HL-60/S4 (cell line): ENCODE data around the gene EPHA8.

Source experiments
- in situ Hi-C: fragments of 300-500 bp; cut with MboI; formaldehyde crosslinking; loops from 2 replicates; pipeline ENCODE4 v1.14.3; 2022; ENCODE audit warnings: low sequenced_read_pairs

Gene EPHA8

GRCh38 chr1:22563671-22564602, 648 bp downstream of the EPHA8 start:
- in situ Hi-C loops = no loop called here

GRCh38 chr1:22566161-22566560, 2.9 kb downstream of the EPHA8 start:
- in situ Hi-C loops = no loop called here

DNA sequence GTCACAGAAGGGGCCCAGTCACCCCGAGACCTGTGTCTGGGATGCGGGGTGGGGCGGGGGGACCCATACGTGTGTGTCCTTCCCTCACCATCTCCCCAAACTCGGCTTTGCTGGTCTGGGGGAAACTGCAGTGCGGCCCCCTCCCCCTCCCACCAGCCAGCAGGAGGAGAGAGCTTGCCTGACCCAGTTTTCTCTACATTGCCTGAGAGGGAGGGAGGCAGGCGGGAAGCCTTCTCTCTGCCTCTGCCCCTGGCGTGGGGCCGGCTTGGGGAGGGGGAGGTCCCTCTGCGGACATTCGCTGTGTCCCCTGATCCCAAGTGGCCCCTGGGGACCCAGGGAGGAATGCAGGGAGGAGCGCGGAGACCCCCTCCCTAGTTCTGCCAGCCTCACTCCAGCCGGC, 3.9 kb downstream of the EPHA8 start:
- in situ Hi-C loops = no loop called here

- in situ Hi-C loops = no loop called here
Measured at GRCh38 chr1:22567994-22568393, 4.7 kb downstream of the EPHA8 start.

DNA sequence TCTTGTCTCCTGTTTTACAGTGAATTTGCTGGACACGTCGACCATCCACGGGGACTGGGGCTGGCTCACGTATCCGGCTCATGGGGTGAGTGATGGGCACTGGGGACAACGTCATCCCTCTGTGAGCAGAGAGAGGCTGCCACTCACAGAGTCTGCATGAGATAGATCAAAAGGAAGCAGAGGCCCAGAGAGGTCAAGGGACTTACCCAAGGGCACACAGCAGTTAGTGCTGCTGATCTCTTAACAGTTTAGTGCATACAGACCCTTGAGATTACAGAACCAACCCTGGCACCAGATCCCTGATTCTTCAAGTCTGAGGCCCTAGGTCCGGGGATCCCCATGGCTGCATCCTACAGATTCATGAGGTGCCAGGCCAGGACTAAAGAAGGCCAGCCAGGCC, 6.0 kb downstream of the EPHA8 start:
- in situ Hi-C loops = no loop called here

GRCh38 chr1:22570140-22570909, 7.0 kb downstream of the EPHA8 start:
- in situ Hi-C loops = no loop called here

- in situ Hi-C loops = no loop called here
Measured at GRCh38 chr1:22572818-22573217, 9.5 kb downstream of the EPHA8 start.

DNA sequence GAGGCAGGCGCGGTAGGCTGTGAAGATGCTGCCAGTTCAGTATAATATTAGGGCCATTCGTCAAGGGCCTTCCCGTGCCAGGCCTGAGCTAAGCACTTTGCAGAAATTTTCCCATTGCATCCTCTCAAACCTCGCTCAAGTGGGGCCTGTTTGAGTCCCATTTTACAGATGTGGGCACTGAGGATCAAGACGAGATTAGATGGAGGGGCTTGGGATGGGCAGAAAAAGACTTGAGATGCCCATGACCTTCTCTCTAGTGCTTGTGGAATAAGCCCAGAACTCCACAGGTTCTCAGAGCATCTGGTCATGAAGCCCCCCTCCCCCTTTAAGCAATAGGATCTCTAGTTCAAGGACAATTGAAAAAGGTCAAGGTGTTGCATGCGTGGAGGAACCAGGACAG, 9.9 kb downstream of the EPHA8 start:
- in situ Hi-C loops = no loop called here

- in situ Hi-C loops = no loop called here
Measured at GRCh38 chr1:22575532-22576149, 12.4 kb downstream of the EPHA8 start.

- in situ Hi-C loops = no loop called here
Measured at GRCh38 chr1:22576150-22576544, 12.9 kb downstream of the EPHA8 start.

GRCh38 chr1:22576617-22577016, 13.3 kb downstream of the EPHA8 start:
- in situ Hi-C loops = no loop called here

DNA sequence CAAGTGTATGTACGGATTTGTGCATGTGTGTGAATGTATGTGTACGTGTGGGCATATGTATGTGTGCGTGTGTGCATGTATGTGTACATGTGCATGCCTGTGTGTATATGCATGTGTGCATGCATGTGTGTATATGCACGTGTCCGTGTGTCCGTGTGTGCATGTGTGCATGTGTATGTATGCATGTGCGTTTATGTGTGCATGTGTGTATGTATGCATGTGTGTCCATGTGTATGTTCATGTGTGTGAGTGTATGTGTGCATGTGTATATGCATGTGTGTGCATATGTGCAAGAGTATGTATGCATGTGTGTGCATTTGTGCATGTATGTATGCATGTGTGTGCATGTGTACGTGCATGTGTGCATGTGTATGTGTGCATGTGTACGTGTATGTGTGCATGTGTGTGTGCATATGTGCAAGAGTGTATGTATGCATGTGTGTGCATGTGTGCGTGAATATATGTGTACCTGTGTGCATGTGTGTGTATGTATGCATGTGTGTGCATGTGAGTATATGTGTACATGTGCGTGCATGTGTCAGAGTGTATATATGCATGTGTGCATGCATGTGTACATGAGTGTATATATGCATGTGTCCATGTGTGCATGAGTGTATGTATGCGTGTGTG, 15.6 kb downstream of the EPHA8 start:
- in situ Hi-C loops = no loop called here

DNA sequence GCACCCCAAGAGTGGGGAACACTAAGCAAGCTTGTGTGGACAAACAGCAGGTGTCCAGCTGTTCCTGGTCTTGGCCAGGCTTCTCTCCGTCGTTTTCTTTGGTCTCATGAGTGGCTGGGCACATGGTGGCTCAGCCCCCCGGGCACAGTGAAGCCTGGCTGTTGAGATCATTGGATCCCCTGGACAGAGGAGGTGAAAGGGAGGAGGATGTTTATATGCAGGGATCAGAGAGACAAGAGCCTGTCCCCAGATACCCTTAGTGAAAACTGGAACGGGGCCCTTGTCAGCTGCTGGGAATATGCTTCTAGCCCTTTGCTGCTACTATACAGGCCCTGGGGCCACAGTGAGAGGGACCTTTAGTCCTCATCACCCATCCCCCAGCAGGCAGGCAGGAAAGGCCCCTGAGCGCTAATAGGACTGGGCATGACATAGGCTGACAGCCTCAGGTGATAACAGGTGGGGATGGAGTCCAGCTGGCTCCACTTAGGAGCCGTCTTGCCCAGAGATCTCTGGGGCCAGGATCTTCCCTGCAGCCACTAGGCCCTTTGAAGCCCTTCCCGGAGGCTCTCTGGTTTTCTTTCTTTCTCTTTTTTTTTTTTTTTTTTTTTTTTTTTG, 16.4 kb downstream of the EPHA8 start:
- in situ Hi-C loops = no loop called here

- in situ Hi-C loops = no loop called here
Measured at GRCh38 chr1:22582661-22583635, 19.7 kb downstream of the EPHA8 start.

- in situ Hi-C loops = no loop called here
Measured at GRCh38 chr1:22584001-22584562, 20.8 kb downstream of the EPHA8 start.

DNA sequence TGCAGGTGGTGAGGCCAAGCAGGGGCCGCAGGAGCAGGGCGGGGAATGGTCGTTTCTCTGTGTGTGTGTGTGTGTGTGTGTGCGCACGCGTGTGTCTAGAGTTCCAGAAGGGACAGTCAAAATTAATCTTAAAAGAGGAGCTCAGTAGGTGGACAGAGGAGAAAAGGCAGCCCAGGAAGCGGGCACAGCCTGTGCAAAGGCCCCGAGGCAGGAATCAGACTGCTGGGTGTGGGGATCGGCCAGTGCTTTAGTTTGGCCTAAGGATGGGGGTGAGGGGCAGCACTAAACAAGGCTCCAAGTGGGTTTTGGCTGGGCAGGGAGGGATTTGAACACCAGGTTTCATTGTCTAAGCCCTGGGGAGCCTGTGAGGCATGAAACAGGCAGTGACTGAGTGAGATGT, 21.7 kb downstream of the EPHA8 start:
- in situ Hi-C loops = no loop called here

GRCh38 chr1:22585471-22585870, 22.2 kb downstream of the EPHA8 start:
- in situ Hi-C loops = no loop called here

GRCh38 chr1:22586356-22587130, 23.3 kb downstream of the EPHA8 start:
- in situ Hi-C loops = no loop called here
